Stimulated activated CD8-positive, alpha-beta memory T cell treated with anti-CD3 and anti-CD28 coated beads, Interleukin-7, amount 100 ng/mL, for 4 hours (primary cell): ENCODE data around the gene CTBP2.
"Not testable (repeated sequence)": the region's sequence is repeated elsewhere in the genome, so short reads cannot be mapped to it uniquely, and the experiment has no call there.

ENCODE experiments used
- DNase-seq, 2 donors: peaks; one replicate each; pipeline ENCODE4 v3.0.0-alpha.2; 2020; ENCODE audit warnings: low read depth in 2 of 2

The CTBP2 gene

DNA sequence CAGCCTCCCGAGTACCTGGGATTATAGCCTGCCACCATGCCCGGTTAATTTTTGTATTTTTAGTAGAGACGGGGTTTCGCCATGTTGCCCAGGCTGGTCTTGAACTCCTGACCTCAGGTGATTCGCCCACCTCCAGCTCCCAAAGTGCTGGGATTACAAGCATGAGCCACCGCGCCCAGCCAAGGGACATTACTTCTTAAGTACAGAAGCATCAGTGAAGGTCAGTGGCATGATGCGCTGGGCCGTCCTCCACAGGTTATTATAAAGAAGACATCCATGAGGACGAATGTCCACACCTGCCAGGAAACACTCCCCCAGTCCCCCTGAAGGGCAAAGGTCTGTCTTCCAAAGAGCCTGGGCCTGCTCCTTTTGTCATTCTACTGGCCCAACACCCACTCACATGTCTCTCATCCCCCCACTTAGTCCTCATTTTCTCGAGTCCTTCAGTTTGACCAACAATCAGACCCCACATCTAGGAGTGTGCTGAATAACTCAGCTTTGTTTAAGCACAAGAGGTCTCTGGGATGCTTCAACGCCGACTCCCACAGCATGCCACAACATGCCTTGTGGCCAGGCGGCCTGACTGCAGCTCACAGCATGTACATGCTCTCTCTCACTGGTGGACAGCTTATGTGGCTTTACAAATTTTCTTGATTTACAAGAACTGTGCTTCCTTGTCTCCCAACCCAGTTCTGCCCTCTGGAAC, 73.0 kb downstream of the CTBP2 start:
- no peak for DNase-seq

DNA sequence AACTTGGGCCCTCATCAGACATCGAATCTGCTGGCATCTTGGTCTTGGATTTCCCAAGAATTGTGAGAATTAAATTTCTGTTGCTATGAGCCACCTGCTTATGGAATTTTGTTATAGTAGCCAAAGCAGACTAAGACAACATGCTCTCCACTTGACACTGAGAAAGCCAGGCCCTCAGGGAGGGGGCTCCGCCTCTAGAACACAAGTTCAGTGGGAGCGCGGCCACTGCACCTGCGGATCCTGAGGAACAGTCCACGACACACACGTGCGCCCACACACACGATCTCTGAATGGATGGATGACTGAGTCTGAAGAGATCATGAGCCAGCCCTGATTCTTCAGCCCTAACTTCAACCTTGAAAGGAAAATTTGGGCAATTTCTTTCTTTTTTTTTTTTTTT, 73.7 kb downstream of the CTBP2 start:
- no peak for DNase-seq

DNA sequence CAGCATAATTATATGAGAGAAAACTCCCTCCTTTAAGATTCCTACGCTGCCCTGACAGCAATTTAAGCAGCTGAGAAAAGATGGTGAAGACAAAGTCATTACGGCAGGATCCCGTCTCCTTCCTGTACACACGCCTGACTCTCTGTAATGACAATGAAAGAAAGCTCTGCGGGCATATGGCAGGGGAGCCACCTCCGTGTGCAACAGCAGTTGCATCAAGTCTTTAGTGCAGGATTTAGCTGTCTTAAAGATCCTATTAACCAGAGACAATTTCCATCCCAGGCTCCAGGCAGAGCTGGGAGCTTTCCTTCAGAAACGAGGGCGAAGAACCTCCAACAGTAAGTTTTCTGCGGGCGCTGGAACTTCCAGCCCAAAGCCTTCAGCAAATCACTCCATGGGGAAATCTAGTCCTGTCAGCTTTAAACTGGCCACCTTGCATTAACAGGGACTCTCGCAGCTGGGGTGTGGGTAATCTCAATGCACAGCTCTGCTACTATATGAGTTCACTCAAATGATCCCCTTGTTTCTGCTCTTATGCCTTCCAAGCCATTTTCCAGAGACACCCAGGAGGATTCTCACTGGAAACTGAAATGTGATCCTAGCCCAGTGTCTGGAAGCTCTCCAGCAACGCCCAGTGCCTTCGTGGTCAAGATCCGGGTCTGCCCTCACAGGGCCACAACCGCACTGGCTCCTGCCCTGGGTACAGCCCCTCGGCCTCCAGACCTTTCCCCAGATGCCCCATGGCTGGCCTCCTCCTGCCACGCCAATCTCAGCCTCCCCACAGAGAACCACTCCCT, 74.9 kb downstream of the CTBP2 start:
- DNase-seq = no peak

- no peak for DNase-seq
Measured at GRCh38 chr10:125084614-125085257, 75.6 kb downstream of the CTBP2 start.

DNA sequence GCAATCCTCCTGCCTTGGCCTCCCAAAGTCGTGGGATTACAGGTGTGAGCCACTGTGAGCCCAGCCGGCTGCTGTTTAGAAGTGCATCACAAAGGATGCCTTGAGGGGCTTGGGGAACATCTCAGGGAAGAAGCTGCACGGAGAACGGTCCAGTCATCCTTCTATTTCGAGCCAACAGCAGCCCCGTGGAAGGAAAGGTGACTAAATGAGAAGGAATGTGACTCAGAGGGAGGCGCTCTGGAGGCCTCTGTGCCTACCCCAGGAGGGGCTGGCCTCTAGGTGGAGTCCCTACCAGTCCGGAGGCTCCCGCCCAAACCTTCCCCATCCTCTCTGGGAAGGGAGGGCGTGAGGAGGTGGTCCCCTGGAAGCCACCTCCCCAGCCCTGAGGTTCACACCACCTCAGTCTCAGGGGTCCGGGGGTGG, 76.2 kb downstream of the CTBP2 start:
- DNase-seq = no peak

- no peak for DNase-seq
Measured at GRCh38 chr10:125083576-125083920, 76.8 kb downstream of the CTBP2 start.

DNA sequence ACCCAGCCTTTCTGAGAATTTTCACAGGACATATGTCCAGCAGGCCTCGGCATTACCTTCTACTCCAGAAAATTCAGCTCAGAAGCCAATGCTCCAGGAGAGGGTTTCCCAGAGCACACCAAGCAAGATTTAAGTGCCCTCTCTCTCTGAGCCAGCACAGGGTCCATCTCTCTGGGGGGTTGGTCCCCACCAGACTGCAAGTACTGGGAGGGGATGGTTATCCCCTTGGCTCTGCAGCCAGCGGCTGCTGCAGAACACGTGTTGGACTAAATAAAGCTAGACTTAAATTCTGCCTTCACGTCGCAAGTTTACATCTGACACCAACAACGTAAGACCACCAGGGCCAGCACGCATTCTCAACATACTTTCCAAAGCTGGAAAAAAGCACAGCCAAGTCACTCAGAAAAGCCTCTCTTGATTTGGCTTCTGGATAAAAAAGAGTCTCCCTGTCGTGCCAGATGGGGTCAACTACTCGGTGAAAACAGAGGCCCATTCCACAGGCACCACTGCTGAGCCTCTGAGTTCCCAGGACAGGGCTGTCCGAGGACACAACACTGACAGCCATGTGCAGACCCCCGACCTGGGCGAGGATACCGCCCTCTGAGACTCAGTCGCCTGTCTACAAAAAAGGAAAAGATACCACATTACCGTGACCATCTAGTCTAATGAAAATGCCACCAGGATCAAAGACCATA, 77.3 kb downstream of the CTBP2 start:
- DNase-seq = no peak

DNA sequence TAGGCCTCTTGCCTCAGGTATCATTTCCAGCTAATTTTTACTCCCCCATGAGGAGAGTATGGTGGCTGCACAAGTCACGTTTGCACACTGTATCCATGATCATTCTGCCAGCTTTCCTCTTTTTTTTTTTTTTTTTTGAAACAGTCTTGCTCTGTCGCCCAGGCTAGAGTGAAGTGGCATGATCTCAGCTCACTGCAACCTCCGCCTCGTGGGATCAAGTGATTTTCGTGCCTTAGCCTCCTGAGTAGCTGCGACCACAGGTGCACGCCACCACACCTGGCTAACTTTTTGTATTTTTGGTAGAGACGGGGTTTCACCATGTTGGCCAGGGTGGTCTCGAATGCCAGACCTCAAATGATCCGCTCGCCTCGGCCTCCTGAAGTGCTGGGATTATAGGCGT, 77.9 kb downstream of the CTBP2 start:
- not testable (repeated sequence) for DNase-seq

DNA sequence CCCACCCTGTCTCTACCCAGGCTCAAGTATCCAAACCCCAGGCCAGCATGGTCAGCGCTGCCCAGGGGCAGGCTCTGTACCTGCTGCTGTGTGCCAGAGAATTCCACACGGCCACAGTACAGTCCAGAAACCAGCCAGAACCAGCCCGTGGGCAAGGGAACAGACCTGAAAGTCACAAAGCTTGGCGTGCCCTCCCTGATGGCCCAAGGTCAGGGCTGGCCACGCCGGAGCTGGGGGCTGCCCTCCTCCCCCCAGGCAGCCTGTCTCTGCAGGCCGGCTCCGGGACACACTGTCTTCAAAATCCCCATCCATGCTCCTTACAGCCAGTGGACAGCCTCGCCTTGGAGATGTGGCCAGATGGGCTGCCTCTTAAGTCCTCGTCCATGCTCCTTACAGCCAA, 78.4 kb downstream of the CTBP2 start:
- no peak for DNase-seq

DNA sequence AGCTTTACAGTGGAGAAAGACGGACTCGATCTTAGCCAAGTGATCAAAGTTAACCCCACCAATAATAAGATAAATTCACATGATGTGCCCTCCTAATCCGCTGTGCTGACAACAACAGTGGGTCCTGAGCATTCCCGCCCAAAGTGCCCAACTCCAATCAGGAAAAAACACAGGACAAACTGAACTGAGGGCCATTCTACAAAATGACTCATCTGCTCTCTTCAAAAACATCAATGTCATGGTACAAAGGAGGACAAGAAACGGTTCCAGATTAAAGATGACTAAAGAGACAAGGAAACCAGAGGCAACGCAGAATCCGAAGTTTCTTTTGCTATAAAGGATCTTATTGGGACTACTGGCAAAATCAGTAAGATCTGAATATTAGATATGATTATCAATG, 79.4 kb downstream of the CTBP2 start:
- DNase-seq = no peak

- DNase-seq = no peak
Measured at GRCh38 chr10:125080296-125080695, 80.1 kb downstream of the CTBP2 start.

DNA sequence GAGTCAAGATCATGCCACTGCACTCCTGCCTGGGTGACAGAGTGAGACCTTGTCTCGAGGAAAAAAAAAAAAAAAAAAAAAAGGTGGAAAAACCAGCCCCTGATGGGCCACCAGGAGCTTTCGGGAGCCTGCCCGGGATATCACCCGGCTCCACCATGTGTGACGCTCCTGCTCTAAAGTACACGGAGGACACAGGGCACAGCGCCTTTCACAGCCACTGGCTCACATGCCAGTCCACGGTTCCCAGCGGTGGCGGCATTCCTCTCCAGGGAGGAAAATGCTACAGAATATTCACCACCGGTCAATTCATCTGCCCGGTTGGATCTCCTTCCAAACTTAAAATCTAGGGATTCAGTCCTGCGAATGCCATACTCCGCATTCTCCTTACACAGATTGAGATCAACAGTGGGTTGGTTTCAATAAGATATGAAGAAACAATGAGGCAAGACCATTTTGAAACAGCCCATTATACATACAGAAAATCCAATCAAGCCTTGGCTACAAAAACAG, 81.2 kb downstream of the CTBP2 start:
- DNase-seq = no peak

GRCh38 chr10:125076891-125077541, 83.3 kb downstream of the CTBP2 start:
- no peak for DNase-seq

- DNase-seq = no peak
Measured at GRCh38 chr10:125076121-125076825, 84.1 kb downstream of the CTBP2 start.

- no peak for DNase-seq
Measured at GRCh38 chr10:125073996-125074395, 86.4 kb downstream of the CTBP2 start.

DNA sequence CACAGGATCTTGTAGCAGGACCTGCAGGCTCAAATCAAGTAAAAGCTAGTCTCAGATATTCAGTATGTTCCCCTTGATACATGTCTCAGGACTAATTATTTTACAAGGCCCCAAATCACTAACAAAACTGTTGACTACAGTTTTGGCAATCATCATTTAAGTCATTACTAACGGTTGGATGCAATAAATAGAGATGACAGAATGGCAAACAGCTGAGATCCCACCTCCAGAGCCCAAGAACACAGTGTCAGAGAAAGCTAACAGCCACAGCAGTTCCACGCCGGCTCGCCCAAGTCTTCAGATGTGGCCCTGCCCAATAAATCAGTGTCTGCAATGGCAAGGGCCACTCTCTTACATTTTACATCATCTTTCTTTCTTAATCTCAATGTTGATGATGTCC, 87.6 kb downstream of the CTBP2 start:
- no peak for DNase-seq

DNA sequence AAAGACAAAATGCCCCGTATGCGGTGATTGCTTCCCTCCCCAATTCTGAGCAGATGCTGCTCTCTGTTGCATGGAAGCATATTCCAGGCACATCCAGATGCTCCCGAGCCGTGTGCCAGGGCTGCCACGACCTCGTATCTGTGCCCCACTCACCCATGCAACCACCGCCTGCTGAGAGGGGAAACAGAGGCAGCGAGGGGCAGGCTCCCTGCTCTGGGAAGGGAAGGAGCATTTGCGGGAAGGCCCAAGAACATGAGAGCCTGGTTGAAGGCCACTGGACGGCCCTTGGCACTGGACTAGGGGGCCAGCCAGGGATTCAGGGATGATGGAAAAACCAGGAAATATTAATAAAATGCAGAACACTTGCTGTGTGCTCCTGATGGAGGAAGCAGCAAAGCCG, 89.4 kb downstream of the CTBP2 start:
- no peak for DNase-seq

- no peak for DNase-seq
Measured at GRCh38 chr10:125068406-125068805, 92.0 kb downstream of the CTBP2 start.

- no peak for DNase-seq
Measured at GRCh38 chr10:125067764-125068163, 92.6 kb downstream of the CTBP2 start.

DNA sequence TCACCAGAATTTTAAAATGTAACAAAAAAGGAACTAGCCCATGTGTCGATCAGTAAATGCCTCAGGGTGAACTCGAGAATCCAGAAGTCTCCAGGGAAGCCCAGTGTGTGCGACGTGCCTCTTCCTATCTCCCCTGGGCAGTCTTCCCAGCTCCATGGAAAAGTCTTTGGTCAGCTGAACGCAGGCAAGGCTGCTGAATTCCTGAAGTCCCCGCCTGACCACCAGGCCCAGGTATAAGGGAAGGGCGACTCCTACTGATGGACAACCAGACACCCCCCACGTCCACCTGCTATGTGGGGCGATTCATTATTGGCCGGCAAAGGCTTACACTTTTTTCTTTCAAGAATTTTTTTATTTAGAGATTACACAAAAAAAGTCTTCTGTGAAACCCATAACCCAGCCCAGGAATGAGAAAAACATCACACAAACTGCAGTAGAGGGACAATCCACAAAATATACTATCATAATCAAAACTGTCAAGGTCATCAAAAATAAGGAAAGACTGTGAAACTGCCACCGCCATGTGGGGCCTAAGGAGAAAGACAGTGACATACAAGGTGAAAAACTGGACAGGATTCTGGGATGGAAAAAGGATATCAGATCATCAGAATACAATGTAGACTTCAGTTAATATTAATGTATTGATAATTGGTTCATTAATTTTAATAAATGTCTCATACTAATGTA, 93.5 kb downstream of the CTBP2 start:
- no peak for DNase-seq
